Neural progenitor cell (in vitro differentiated cells): ENCODE results near the gene PVALEF. TPM values are rescaled to one million over a fixed set of nuclear protein-coding genes. Genes with fewer than 3 reads are reported as not detected.

Source experiments
- DNase-seq: peaks from one replicate; pipeline ENCODE4 v3.0.0-alpha.2; 2016; ENCODE audit warnings: low spot score
- H2AFZ ChIP-seq: fragments of 200-600 bp; sonication (generic); replicated peaks from 2 replicates; pipeline ENCODE4 v1.6.1; 2016; ENCODE audit warnings: antibody characterized with exemption
- H3F3A ChIP-seq: fragments of 200-600 bp; sonication (generic); 2 replicates; pipeline ENCODE4 v1.6.1; 2016; ENCODE audit warnings: antibody characterized with exemption, low read depth
- H3K27ac ChIP-seq: fragments of 200-600 bp; sonication (generic); 2 replicates; pipeline ENCODE4 v1.5.1; 2016; ENCODE audit warnings: mild to moderate bottlenecking
- H3K27me3 ChIP-seq: fragments of 200-600 bp; sonication (generic); 2 replicates; pipeline ENCODE4 v1.6.1; 2016; ENCODE audit warnings: mild to moderate bottlenecking, moderate library complexity
- H3K36me3 ChIP-seq: fragments of 200-600 bp; sonication (generic); 2 replicates; pipeline ENCODE4 v1.5.1; 2016
- H3K4me1 ChIP-seq: fragments of 200-600 bp; sonication (generic); 2 replicates; pipeline ENCODE4 v1.6.1; 2016; ENCODE audit warnings: mixed run types
- H3K4me2 ChIP-seq: fragments of 200-600 bp; sonication (generic); 2 replicates; pipeline ENCODE4 v1.6.1; 2016
- H3K4me3 ChIP-seq: fragments of 200-600 bp; sonication (generic); 2 replicates; pipeline ENCODE4 v1.5.1; 2016
- H3K79me2 ChIP-seq: fragments of 200-600 bp; sonication (generic); 2 replicates; pipeline ENCODE4 v1.6.1; 2016; ENCODE audit warnings: low read depth
- H3K9ac ChIP-seq: fragments of 200-600 bp; sonication (generic); 2 replicates; pipeline ENCODE4 v1.6.1; 2016
- H3K9me3 ChIP-seq: fragments of 200-600 bp; sonication (generic); 2 replicates; pipeline ENCODE4 v1.5.1; 2016; ENCODE audit warnings: low read depth
- H4K20me1 ChIP-seq: fragments of 200-600 bp; sonication (generic); 2 replicates; pipeline ENCODE4 v1.6.1; 2016; ENCODE audit warnings: low read depth
- H3K27ac Mint-ChIP-seq: 3 replicates; pipeline ENCODE4 v1.8.0; 2021; ENCODE audit warnings: mixed read lengths
- H3K27me3 Mint-ChIP-seq: 2 replicates; pipeline ENCODE4 v1.8.0; 2022; ENCODE audit warnings: low read depth, mild to moderate bottlenecking, inconsistent platforms, moderate library complexity, mixed read lengths; ENCODE audit not compliant: insufficient read depth
- H3K36me3 Mint-ChIP-seq: 3 replicates; pipeline ENCODE4 v1.8.0; 2021; ENCODE audit warnings: mixed read lengths
- H3K4me1 Mint-ChIP-seq: 3 replicates; pipeline ENCODE4 v1.8.0; 2021; ENCODE audit warnings: mixed read lengths
- H3K4me3 Mint-ChIP-seq: 3 replicates; pipeline ENCODE4 v1.8.0; 2021; ENCODE audit warnings: mild to moderate bottlenecking, moderate library complexity, mixed read lengths
- H3K9me3 Mint-ChIP-seq: 3 replicates; pipeline ENCODE4 v1.8.0; 2020; ENCODE audit warnings: mixed read lengths
- CTCF ChIP-seq: fragments of 200-600 bp; sonication (generic); IDR thresholded peaks from 2 replicates; pipeline ENCODE4 v1.5.1; 2017; ENCODE audit warnings: antibody characterized with exemption, mild to moderate bottlenecking
- EZH2 ChIP-seq: fragments of 200-600 bp; sonication (generic); IDR thresholded peaks from 2 replicates; pipeline ENCODE4 v1.6.1; 2017; ENCODE audit warnings: antibody characterized with exemption, mild to moderate bottlenecking, moderate library complexity
- EZH2phosphoT487 ChIP-seq: fragments of 200-600 bp; sonication (generic); IDR thresholded peaks from 2 replicates; pipeline ENCODE4 v1.6.1; 2017; ENCODE audit warnings: antibody characterized with exemption
- total RNA-seq: library from RNA; depleted of rRNA; stranded (reverse); fragments of >200 nt; gene quantifications from 2 replicates; pipeline ENCODE4 v1.2.3, GENCODE V29; 2015; ENCODE audit warnings: low replicate concordance

Gene PVALEF
- total RNA-seq, 1 donor from 2014 or later: not detected

DNA sequence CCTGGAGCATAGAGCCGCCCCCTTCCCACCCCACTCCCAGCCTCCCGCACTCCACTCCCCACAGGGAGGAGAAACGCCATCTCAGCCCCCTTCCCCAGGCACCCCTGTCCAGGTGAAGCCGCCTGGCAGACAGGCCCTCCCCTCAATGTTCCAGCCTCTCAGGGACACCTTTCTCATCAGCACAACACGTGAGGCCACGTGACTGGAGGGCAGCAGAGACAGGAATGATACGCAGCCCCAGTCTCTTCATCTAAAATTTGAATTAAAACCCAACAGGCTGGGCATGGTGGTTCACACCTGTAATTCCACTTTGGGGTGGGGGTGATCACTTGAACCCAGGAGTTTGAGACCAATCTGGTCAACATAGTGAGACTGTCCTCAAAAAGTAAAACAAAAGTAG lies 20.9 kb downstream of the PVALEF start:
- Histone ChIP-seq H3K4me1 (peaks cover 8% of the 10 kb centered on the region), H3K79me2 (no peaks in the 10 kb centered on the region), H3K9ac (no peak overlapping the region), H3F3A (peaks cover 5% of the 10 kb centered on the region), H2AFZ (no peak overlapping the region), H4K20me1 (no peaks in the 10 kb centered on the region), H3K4me3 (no peak overlapping the region), H3K27ac (no peak overlapping the region), H3K36me3 (no peaks in the 10 kb centered on the region), H3K9me3 (no peaks in the 10 kb centered on the region), H3K4me2 (no peak overlapping the region), H3K27me3 (no peaks in the 10 kb centered on the region)
- Mint-ChIP-seq H3K9me3 (no peaks in the 10 kb centered on the region), H3K27ac (no peak overlapping the region), H3K36me3 (no peaks in the 10 kb centered on the region), H3K27me3 (peaks cover 7% of the 10 kb centered on the region), H3K4me3 (no peak overlapping the region), H3K4me1 (no peaks in the 10 kb centered on the region)
- no peak for TF ChIP-seq CTCF
- TF ChIP-seq EZH2phosphoT487: no peak
- TF ChIP-seq EZH2: no peak
- no peak for DNase-seq

GRCh38 chr17:81187120-81187519 lies 21.8 kb downstream of the PVALEF start:
- H3K27ac ChIP-seq: no peak overlapping the region
- H3K27me3 ChIP-seq: no peaks in the 10 kb centered on the region
- Mint-ChIP-seq H3K36me3 (no peaks in the 10 kb centered on the region), H3K4me1 (no peaks in the 10 kb centered on the region), H3K9me3 (no peaks in the 10 kb centered on the region), H3K27me3 (peaks cover 7% of the 10 kb centered on the region), H3K4me3 (no peak overlapping the region), H3K27ac (no peak overlapping the region)
- H3K36me3 ChIP-seq: no peaks in the 10 kb centered on the region
- H3K4me1 ChIP-seq: peaks cover 8% of the 10 kb centered on the region
- H3K4me2 ChIP-seq: no peak overlapping the region
- H3K4me3 ChIP-seq: no peak overlapping the region
- peaks cover 5% of the 10 kb centered on the region for H3F3A ChIP-seq
- H3K9me3 ChIP-seq: no peaks in the 10 kb centered on the region
- H2AFZ ChIP-seq: no peak overlapping the region
- H3K79me2 ChIP-seq: no peaks in the 10 kb centered on the region
- H3K9ac ChIP-seq: no peak overlapping the region
- no peaks in the 10 kb centered on the region for H4K20me1 ChIP-seq
- TF ChIP-seq EZH2 (no peak), EZH2phosphoT487 (no peak), CTCF (no peak)
- no peak for DNase-seq

DNA sequence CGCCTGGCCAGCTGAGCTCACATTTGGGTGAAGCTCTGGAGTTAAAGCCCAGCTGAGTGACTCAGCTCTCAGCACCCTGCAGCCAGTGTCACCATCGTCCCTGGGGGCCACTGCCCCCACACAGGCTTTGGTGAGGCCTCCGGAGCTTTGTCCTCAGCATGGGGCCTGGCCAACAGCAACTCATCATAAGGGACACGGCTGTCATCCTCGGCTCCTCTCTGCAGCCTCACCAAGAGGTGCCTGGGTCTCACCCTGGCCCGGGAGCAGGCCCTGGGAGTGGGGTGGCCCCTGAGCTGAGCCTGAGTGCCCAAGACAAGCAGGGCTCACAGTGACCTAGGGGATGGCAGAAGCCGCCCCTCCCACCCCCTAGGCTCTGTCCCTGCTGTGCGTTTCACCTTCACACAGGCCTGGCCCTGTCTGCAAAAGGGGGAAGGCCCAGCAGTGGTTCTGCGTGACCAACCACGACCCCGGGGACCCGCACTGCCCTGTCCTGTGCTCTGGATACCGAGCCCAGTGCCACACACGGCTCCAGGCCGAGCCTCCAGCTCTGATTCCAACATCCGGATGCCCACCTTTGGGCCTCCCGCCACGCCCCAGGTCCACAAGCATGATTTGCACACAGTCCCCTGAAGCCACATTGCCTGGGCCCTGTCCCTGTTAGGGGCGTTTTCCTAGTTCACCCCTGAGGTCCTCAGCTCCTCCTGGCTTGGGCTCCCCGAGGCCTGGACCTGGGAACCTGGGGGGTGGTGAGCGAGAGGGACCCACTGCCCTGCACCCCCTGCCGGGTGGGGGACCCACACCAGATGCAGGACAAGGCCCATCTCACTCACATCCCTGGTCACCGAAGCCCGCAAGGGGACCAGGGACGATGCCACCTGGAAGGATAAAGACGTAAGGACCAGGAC lies 22.5 kb downstream of the PVALEF start:
- no peak overlapping the region for H3K27ac Mint-ChIP-seq

More for the DNA sequence above, 22.5 kb downstream of the PVALEF start:
- Histone ChIP-seq H4K20me1 (no peaks in the 10 kb centered on the region), H3K4me3 (no peak overlapping the region), H2AFZ (no peak overlapping the region), H3K36me3 (no peaks in the 10 kb centered on the region), H3K27ac (no peak overlapping the region), H3K4me2 (no peak overlapping the region), H3K9me3 (no peaks in the 10 kb centered on the region), H3K79me2 (no peaks in the 10 kb centered on the region), H3F3A (peaks cover 5% of the 10 kb centered on the region), H3K27me3 (no peaks in the 10 kb centered on the region), H3K4me1 (peaks cover 8% of the 10 kb centered on the region), H3K9ac (no peak overlapping the region)
- Mint-ChIP-seq H3K9me3 (no peaks in the 10 kb centered on the region), H3K4me1 (no peaks in the 10 kb centered on the region), H3K4me3 (no peak overlapping the region), H3K36me3 (no peaks in the 10 kb centered on the region), H3K27me3 (peaks cover 7% of the 10 kb centered on the region)
- DNase-seq: no peak
- TF ChIP-seq EZH2phosphoT487 (no peak), CTCF (no peak), EZH2 (no peak)
